Measurements from ENCODE around the gene C7orf33. TPM values are rescaled to one million over a fixed set of nuclear protein-coding genes. Genes with fewer than 3 reads are reported as not detected.
"Not testable (repeated sequence)": the region's sequence is repeated elsewhere in the genome, so short reads cannot be mapped to it uniquely, and the experiment has no call there.

Gene C7orf33
- total and polyA plus RNA-seq, 9 donors = 0.27 to 1.5 (median 0.41) TPM

DNA sequence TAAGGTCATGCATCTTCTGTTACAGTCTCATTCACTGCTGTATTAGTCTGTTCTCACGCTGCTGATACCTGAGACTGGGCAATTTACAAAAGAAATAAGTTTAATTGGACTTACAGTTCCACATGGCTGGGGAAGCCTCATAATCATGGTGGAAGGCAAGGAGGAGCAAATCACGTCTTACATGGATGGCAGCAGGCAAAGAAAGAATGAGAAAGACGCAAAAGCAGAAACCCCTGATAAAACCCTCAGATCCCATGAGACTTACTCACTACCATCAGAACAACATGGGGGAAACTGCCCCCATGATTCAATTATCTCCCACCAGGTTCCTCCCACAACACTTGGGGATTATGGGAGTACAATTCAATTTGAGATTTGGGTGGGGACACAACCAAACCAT, 5.8 kb downstream of the C7orf33 start:
- not testable (repeated sequence) for H3K9me3 ChIP-seq (replicated peaks; ENCODE audit: control insufficient read depth, low read depth, low read length); H3K4me3 ChIP-seq (ENCODE audit: low read length); H3K27ac ChIP-seq (ENCODE audit: low read length); DNase-seq; H3K36me3 ChIP-seq (ENCODE audit: control insufficient read depth, insufficient read depth, low read length); H3K4me1 ChIP-seq (ENCODE audit: control insufficient read depth, insufficient read depth, low read length); H3K27me3 ChIP-seq (ENCODE audit: control insufficient read depth, insufficient read depth, low read length)
- WGBS (ENCODE audit: insufficient coverage) = 88% methylated on average over 1 of the region's 3 CpGs

DNA sequence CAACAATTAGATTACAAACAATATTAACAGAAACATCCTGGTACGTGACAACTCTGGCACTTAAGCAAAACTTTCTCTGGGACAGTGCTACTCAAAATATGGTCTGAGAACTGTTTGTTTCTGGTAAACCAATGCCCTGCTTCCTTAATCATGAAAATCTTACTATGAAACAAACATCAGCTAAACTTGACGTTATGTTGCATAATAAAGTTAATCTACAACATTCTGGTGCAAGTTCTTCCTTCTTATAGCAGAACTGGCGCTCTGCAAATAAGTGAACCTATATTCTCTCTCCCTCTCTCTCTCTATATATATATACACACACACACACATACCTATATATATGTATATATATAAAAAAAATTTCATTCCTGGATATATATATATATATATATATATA, 7.8 kb downstream of the C7orf33 start:
- H3K27ac ChIP-seq (ENCODE audit: low read length) = no peak overlapping the region
- no peak for DNase-seq
- H3K36me3 ChIP-seq (ENCODE audit: control insufficient read depth, insufficient read depth, low read length) = no peaks in the 10 kb centered on the region
- no peaks in the 10 kb centered on the region for H3K9me3 ChIP-seq (replicated peaks; ENCODE audit: control insufficient read depth, low read depth, low read length)
- H3K27me3 ChIP-seq (ENCODE audit: control insufficient read depth, insufficient read depth, low read length) = no peaks in the 10 kb centered on the region
- H3K4me3 ChIP-seq (ENCODE audit: low read length) = no peak overlapping the region
- H3K4me1 ChIP-seq (ENCODE audit: control insufficient read depth, insufficient read depth, low read length) = no peaks in the 10 kb centered on the region
- no CpG with 5 or more reads among the region's 3 CpGs for WGBS (ENCODE audit: insufficient coverage)

DNA sequence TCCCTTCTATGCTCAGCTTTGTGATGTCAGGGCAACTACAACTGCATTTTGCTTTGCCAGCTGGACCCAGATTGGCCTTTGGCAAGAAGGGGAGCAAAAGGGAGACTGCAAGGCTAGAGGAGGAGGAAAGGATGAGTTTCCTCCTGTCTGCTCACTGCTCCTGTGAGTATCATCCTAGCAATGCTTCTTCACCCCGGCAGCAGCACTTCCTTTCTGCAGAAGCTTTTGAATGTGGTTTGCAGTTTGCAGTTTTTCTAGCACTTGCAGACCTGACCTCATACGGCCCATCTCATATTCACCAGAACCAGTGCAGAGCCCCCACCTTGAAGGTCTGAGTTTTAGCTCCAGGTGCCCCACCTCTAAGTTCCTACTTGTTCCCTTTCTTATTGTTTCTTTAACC, 14.8 kb downstream of the C7orf33 start:
- Histone ChIP-seq H3K4me3 (ENCODE audit: low read length) (no peak overlapping the region), H3K27me3 (ENCODE audit: control insufficient read depth, insufficient read depth, low read length) (no peaks in the 10 kb centered on the region), H3K4me1 (ENCODE audit: control insufficient read depth, insufficient read depth, low read length) (no peaks in the 10 kb centered on the region), H3K9me3 (replicated peaks; ENCODE audit: control insufficient read depth, low read depth, low read length) (peaks cover 4% of the 10 kb centered on the region), H3K36me3 (ENCODE audit: control insufficient read depth, insufficient read depth, low read length) (no peaks in the 10 kb centered on the region), H3K27ac (ENCODE audit: low read length) (no peak overlapping the region)
- 75% methylated on average over 1 of the region's 2 CpGs for WGBS (ENCODE audit: insufficient coverage)
- no peak for DNase-seq

DNA sequence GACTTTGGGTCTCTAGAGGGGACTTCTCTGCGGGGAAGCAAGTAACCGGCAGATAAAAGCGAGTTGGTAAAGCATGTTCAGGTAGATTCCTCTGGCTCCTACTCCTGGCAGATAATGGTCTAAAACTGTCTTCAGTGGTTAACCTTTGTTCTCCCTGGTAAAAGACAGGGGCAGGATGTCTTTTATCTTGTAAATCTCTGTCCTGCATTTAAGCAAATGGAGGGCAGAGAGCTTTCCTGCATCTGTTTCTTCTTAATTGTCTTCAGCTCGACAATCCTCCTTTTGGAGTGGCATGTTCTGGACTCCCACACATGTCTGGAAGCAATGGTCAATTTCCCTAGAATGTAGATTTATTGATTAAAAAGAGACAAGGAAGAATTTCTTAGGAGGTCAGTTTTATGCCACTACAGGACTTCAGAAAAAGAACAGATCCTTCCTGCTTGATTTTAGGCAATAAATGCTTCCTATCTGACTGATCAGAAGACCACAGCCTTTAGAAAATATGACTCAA, 16.6 kb downstream of the C7orf33 start:
- no peak for DNase-seq
- 16% methylated on average over 3 of the region's 4 CpGs for WGBS (ENCODE audit: insufficient coverage)

DNA sequence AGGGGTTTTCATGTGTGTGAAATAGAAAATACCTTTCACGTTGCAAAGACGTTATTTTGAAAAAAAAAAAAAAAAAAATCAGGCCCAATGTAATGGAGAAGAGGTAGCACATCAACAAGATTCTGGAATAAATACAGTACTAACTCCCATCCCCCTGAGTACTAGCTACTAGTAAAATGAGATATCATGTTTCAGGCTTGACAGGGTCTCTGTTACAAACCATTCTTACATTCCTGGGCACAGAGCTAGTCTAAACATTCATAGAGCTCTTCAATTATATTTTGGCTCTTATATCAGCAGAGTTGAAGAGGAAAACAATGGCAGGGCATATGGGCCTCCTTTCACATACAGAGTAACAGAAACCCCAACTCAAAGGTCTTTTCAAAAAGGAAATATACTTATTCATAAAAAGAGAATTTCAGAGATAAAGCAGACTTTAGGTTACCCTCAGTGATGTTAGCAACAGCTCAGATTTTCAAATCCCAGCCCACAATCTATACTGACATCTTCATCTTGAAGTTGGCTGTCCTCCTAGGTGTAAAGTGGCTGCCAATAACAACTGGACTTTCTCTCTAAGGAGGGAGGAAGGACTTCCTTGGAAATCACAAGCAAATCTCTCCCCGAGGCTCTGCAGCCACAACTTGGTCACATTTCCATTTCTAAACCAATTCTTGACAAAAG, 18.6 kb downstream of the C7orf33 start:
- WGBS (ENCODE audit: insufficient coverage) = no CpG with 5 or more reads among the region's 3 CpGs
- Histone ChIP-seq H3K36me3 (ENCODE audit: control insufficient read depth, insufficient read depth, low read length) (no peaks in the 10 kb centered on the region), H3K27me3 (ENCODE audit: control insufficient read depth, insufficient read depth, low read length) (no peaks in the 10 kb centered on the region), H3K27ac (ENCODE audit: low read length) (no peak overlapping the region), H3K9me3 (replicated peaks; ENCODE audit: control insufficient read depth, low read depth, low read length) (peaks cover 4% of the 10 kb centered on the region), H3K4me3 (ENCODE audit: low read length) (no peak overlapping the region), H3K4me1 (ENCODE audit: control insufficient read depth, insufficient read depth, low read length) (no peaks in the 10 kb centered on the region)
- DNase-seq = peak; percentile 64

More for the DNA sequence above, 16.6 kb downstream of the C7orf33 start:
- no peak overlapping the region for H3K4me3 ChIP-seq (ENCODE audit: low read length)
- no peak overlapping the region for H3K27ac ChIP-seq (ENCODE audit: low read length)
- peaks cover 4% of the 10 kb centered on the region for H3K9me3 ChIP-seq (replicated peaks; ENCODE audit: control insufficient read depth, low read depth, low read length)
- no peaks in the 10 kb centered on the region for H3K27me3 ChIP-seq (ENCODE audit: control insufficient read depth, insufficient read depth, low read length)
- H3K4me1 ChIP-seq (ENCODE audit: control insufficient read depth, insufficient read depth, low read length) = no peaks in the 10 kb centered on the region
- H3K36me3 ChIP-seq (ENCODE audit: control insufficient read depth, insufficient read depth, low read length) = no peaks in the 10 kb centered on the region

DNA sequence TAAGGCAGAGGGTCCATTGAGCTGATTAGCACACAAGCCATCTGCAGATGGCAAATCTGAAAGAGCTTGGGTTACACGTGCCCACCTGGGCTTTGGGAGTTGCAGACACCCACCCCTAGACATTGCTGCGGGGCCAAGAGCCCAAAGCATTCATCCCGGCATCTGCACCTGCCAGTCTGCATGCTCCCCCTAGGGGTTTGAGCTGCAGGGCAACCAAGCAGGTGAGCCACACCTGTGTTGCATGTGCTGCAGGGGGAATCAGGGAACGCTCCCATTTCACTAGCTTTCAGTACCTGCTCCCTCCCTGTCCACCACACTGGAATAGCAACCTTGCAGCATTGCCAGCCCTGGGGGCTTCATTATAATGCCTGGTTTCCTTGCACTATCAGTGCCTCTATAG, 21.1 kb downstream of the C7orf33 start:
- no peaks in the 10 kb centered on the region for H3K9me3 ChIP-seq (replicated peaks; ENCODE audit: control insufficient read depth, low read depth, low read length)
- WGBS (ENCODE audit: insufficient coverage) = 43% methylated on average over 3 of the region's 4 CpGs
- no peak overlapping the region for H3K27ac ChIP-seq (ENCODE audit: low read length)
- H3K4me3 ChIP-seq (ENCODE audit: low read length) = no peak overlapping the region
- no peaks in the 10 kb centered on the region for H3K36me3 ChIP-seq (ENCODE audit: control insufficient read depth, insufficient read depth, low read length)
- no peaks in the 10 kb centered on the region for H3K4me1 ChIP-seq (ENCODE audit: control insufficient read depth, insufficient read depth, low read length)
- H3K27me3 ChIP-seq (ENCODE audit: control insufficient read depth, insufficient read depth, low read length) = no peaks in the 10 kb centered on the region
- no peak for DNase-seq

DNA sequence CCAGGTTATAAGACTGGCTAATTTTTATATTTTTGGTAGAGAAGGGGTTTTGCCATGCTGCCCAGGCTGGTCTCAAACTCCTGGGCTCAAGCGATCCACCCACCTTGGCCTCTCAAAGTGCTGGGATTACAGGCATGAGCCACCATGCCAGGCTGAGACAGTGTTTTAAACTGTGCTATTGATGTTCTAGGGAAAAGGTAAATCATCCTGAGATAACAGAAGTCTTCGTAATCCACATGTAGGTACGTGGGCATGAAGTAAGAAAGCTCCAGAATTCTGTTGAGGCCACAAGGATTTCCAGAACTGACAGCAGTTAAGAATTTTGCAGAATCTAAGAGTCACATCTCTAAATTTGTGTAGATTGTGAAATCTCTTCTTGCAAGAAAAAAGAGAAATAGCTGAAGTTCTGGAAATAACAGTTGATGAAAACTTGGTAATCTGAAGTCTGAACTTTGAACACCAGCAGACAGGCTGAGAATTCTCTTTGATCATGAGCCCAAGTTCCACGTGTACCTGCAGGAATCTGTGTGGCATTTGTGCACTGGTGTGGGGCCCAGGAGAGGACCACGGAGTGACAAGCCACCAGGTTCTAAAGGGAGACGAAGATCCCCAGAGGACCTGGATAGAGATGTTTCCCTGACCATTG, 24.6 kb downstream of the C7orf33 start:
- no peak overlapping the region for H3K4me3 ChIP-seq (ENCODE audit: low read length)
- H3K27ac ChIP-seq (ENCODE audit: low read length) = no peak overlapping the region
- no peaks in the 10 kb centered on the region for H3K36me3 ChIP-seq (ENCODE audit: control insufficient read depth, insufficient read depth, low read length)
- 77% methylated on average over 3 of the region's 6 CpGs for WGBS (ENCODE audit: insufficient coverage)
- no peak for DNase-seq
- no peaks in the 10 kb centered on the region for H3K9me3 ChIP-seq (replicated peaks; ENCODE audit: control insufficient read depth, low read depth, low read length)
- H3K4me1 ChIP-seq (ENCODE audit: control insufficient read depth, insufficient read depth, low read length) = no peaks in the 10 kb centered on the region
- no peaks in the 10 kb centered on the region for H3K27me3 ChIP-seq (ENCODE audit: control insufficient read depth, insufficient read depth, low read length)

DNA sequence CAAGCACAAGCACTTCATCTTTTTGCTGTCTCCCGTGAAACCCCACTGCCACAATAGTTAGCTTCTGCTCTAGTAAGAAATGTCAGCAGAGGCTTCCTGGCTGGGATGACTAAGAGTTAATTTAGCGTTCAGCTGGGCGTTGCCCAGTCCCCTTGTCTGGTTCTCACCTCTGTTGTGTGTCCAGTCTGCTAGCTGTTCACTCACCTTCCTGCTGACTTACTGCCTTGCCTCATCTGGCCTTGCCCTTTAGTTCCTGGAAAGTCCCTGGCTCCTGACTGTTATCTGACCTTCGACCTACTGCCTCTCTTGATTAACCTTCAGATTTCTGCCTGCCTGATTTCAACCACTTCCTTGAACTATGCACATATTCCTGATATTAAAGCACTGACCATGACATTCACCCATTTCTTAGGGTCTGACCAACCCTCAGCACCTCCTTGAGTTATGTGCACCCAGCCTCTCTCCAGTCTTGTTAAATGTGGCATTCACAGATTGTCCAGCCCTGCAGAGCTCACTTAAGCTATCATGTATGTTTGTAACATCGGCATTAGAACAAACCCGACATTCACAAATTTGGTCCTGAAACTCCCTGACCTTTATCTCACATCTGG, 30.3 kb downstream of the C7orf33 start:
- no peak overlapping the region for H3K27ac ChIP-seq (ENCODE audit: low read length)
- no peaks in the 10 kb centered on the region for H3K9me3 ChIP-seq (replicated peaks; ENCODE audit: control insufficient read depth, low read depth, low read length)
- peaks cover 4% of the 10 kb centered on the region for H3K27me3 ChIP-seq (ENCODE audit: control insufficient read depth, insufficient read depth, low read length)
- no peak for DNase-seq
- H3K4me3 ChIP-seq (ENCODE audit: low read length) = no peak overlapping the region
- H3K36me3 ChIP-seq (ENCODE audit: control insufficient read depth, insufficient read depth, low read length) = no peaks in the 10 kb centered on the region
- no peaks in the 10 kb centered on the region for H3K4me1 ChIP-seq (ENCODE audit: control insufficient read depth, insufficient read depth, low read length)
- WGBS (ENCODE audit: insufficient coverage) = 51% methylated on average over 5 of the region's 6 CpGs

DNA sequence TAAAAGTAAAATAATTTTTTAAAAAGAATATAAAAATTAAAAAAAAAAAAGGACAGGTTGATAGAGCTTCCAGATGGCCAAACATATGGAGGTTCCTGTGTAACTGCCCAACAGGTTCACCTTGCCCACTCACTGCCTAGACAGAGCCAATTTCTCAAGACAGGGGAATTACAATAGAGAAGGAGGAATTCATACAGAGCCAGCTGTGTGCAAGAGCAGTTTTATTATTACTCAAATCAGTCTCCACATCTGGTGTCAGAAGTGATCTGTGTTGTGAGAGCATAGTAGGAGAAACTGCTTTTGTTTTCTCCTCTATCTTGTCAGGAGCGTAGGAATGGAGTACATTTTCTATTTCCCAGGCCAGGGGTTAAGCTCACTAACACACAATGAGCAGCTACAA, 31.0 kb downstream of the C7orf33 start:
- no peak overlapping the region for H3K4me3 ChIP-seq (ENCODE audit: low read length)
- H3K9me3 ChIP-seq (replicated peaks; ENCODE audit: control insufficient read depth, low read depth, low read length) = no peaks in the 10 kb centered on the region
- no peak for DNase-seq
- H3K27me3 ChIP-seq (ENCODE audit: control insufficient read depth, insufficient read depth, low read length) = peaks cover 4% of the 10 kb centered on the region
- no peaks in the 10 kb centered on the region for H3K4me1 ChIP-seq (ENCODE audit: control insufficient read depth, insufficient read depth, low read length)
- H3K27ac ChIP-seq (ENCODE audit: low read length) = no peak overlapping the region
- no peaks in the 10 kb centered on the region for H3K36me3 ChIP-seq (ENCODE audit: control insufficient read depth, insufficient read depth, low read length)
- no CpG with 5 or more reads among the region's 1 CpG for WGBS (ENCODE audit: insufficient coverage)

DNA sequence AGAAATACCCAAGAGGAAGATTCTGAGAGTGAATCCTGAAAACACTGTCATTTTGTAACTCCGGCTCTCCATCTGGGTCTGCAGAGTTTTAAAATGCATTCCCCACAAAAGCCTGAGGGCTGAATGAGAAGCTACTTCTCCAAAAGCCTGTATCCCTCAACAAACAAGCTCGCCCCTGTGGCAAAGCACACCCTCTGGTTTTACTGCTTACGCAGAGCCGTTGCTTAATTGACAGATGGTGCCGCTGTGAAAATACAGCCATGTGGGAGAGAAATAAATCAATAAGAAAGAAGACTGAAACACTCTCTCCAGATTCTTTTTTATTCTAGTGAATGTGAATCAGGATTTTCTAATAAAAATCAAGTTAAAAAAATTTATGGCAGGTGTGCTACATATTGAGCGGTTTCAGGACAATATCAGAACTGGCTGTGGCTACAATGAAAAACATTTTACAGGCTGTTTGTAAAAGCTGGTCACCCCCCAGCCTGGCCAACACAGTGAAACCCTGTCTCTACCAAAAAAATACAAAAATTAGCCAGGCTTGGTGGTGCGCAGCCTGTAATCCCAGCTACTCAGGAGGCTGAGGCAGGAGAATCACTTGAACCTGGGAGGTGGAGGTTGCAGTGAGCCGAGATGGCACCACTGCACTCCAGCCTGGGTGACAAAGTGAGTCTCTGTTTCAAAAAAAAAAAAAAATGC, 32.5 kb downstream of the C7orf33 start:
- DNase-seq = peak; percentile 32
- 67% methylated on average over 1 of the region's 8 CpGs for WGBS (ENCODE audit: insufficient coverage)
- H3K4me1 ChIP-seq (ENCODE audit: control insufficient read depth, insufficient read depth, low read length) = no peaks in the 10 kb centered on the region
- peaks cover 4% of the 10 kb centered on the region for H3K27me3 ChIP-seq (ENCODE audit: control insufficient read depth, insufficient read depth, low read length)
- no peaks in the 10 kb centered on the region for H3K9me3 ChIP-seq (replicated peaks; ENCODE audit: control insufficient read depth, low read depth, low read length)
- no peaks in the 10 kb centered on the region for H3K36me3 ChIP-seq (ENCODE audit: control insufficient read depth, insufficient read depth, low read length)
- H3K27ac ChIP-seq (ENCODE audit: low read length) = no peak overlapping the region
- no peak overlapping the region for H3K4me3 ChIP-seq (ENCODE audit: low read length)

All from muscle of leg (tissue), 11 donors.